OCI-LY1 (cell line): ENCODE measurements around the gene ZC3H10.

Source experiments
- H2AFZ ChIP-seq: fragments of 200-600 bp; sonication (generic), shearing (Covaris generic); 2 replicates; pipeline ENCODE4 v1.6.0; 2014; ENCODE audit warnings: antibody characterized with exemption, mild to moderate bottlenecking, low read length
- H3F3A ChIP-seq: fragments of 200-600 bp; sonication (generic), shearing (Covaris generic); 2 replicates; pipeline ENCODE4 v1.6.0; 2014; ENCODE audit warnings: mild to moderate bottlenecking, antibody characterized with exemption, low read length, moderate library complexity; ENCODE audit not compliant: insufficient read depth
- H3K27ac ChIP-seq: fragments of 200-600 bp; sonication (generic); 2 replicates; pipeline ENCODE4 v1.5.1; 2014; ENCODE audit warnings: low read length, mixed run types, mild to moderate bottlenecking, low read depth; ENCODE audit not compliant: poor library complexity, severe bottlenecking
- H3K27me3 ChIP-seq: fragments of 200-600 bp; sonication (generic); 2 replicates; pipeline ENCODE4 v1.6.0; 2014; ENCODE audit warnings: antibody characterized with exemption, mild to moderate bottlenecking, low read length, moderate library complexity; ENCODE audit not compliant: insufficient read depth
- H3K36me3 ChIP-seq: fragments of 200-600 bp; sonication (generic); 2 replicates; pipeline ENCODE4 v1.6.1; 2014; ENCODE audit warnings: mild to moderate bottlenecking, antibody characterized with exemption, low read length, moderate library complexity, mixed read lengths; ENCODE audit not compliant: insufficient read depth
- H3K4me1 ChIP-seq: fragments of 200-600 bp; sonication (generic); 2 replicates; pipeline ENCODE4 v1.5.1; 2014; ENCODE audit warnings: mild to moderate bottlenecking, low read length, moderate library complexity; ENCODE audit not compliant: insufficient read depth, severe bottlenecking
- H3K4me2 ChIP-seq: fragments of 200-600 bp; sonication (generic), shearing (Covaris generic); 2 replicates; pipeline ENCODE4 v1.6.1; 2014; ENCODE audit warnings: low read length
- H3K4me3 ChIP-seq: fragments of 200-600 bp; sonication (generic); 2 replicates; pipeline ENCODE4 v1.5.1; 2014; ENCODE audit warnings: low read length, low read depth, mild to moderate bottlenecking, mixed read lengths; ENCODE audit not compliant: poor library complexity, severe bottlenecking
- H3K79me2 ChIP-seq: fragments of 200-600 bp; shearing (Covaris generic); 2 replicates; pipeline ENCODE4 v1.6.1; 2016; ENCODE audit warnings: mixed run types, low read length, mixed read lengths; ENCODE audit not compliant: insufficient read depth
- H3K9ac ChIP-seq: fragments of 200-600 bp; sonication (generic), shearing (Covaris generic); 2 replicates; pipeline ENCODE4 v1.6.1; 2014; ENCODE audit warnings: mild to moderate bottlenecking, low read length, mixed read lengths
- H3K9me2 ChIP-seq: fragments of 200-600 bp; sonication (generic), shearing (Covaris generic); 2 replicates; pipeline ENCODE4 v1.6.1; 2014; ENCODE audit warnings: low read depth, mild to moderate bottlenecking, low read length, mixed read lengths
- H3K9me3 ChIP-seq: fragments of 200-600 bp; shearing (Covaris generic); 2 replicates; pipeline ENCODE4 v1.6.1; 2014; ENCODE audit warnings: low read length, mixed read lengths
- H4K20me1 ChIP-seq: fragments of 200-600 bp; sonication (generic), shearing (Covaris generic); 2 replicates; pipeline ENCODE4 v1.6.0; 2016; ENCODE audit warnings: mild to moderate bottlenecking, low read length; ENCODE audit not compliant: insufficient read depth
- CTCF ChIP-seq: fragments of 200-600 bp; sonication (generic), shearing (Covaris generic); IDR thresholded peaks from 2 replicates; pipeline ENCODE4 v1.5.1; 2017; ENCODE audit warnings: mild to moderate bottlenecking, antibody characterized with exemption, low read length, moderate library complexity, mixed read lengths
- EZH2 ChIP-seq: fragments of 200-600 bp; sonication (generic), shearing (Covaris generic); IDR thresholded peaks from 2 replicates; pipeline ENCODE4 v1.8.0; 2017; ENCODE audit warnings: borderline replicate concordance, mixed run types, mild to moderate bottlenecking, antibody characterized with exemption, low read length, moderate library complexity, mixed read lengths

Gene ZC3H10

GRCh38 chr12:56146492-56147460, 28.7 kb downstream of the ZC3H10 start:
- Histone ChIP-seq H3K9me3 (no peaks in the 10 kb centered on the region), H2AFZ (no peak overlapping the region), H3K36me3 (peaks cover 37% of the 10 kb centered on the region), H3K79me2 (no peaks in the 10 kb centered on the region), H3K4me2 (no peak overlapping the region), H3K27ac (no peak overlapping the region), H4K20me1 (no peaks in the 10 kb centered on the region), H3K9ac (no peak overlapping the region), H3K4me1 (peaks cover 11% of the 10 kb centered on the region), H3K4me3 (no peak overlapping the region), H3K9me2 (no peaks in the 10 kb centered on the region), H3F3A (no peaks in the 10 kb centered on the region), H3K27me3 (no peaks in the 10 kb centered on the region)
- TF ChIP-seq EZH2, result no peak
- TF ChIP-seq CTCF, result no peak

- Histone ChIP-seq H3K36me3 (peaks cover 3% of the 10 kb centered on the region; the same call in 1 of the 2 replicates), H3K79me2 (no peaks in the 10 kb centered on the region), H3F3A (no peaks in the 10 kb centered on the region), H3K9me3 (no peaks in the 10 kb centered on the region), H3K4me2 (no peak overlapping the region), H3K9me2 (no peaks in the 10 kb centered on the region), H3K4me3 (no peak overlapping the region), H4K20me1 (no peaks in the 10 kb centered on the region), H3K27ac (no peak overlapping the region), H3K27me3 (no peaks in the 10 kb centered on the region), H3K9ac (no peak overlapping the region), H3K4me1 (peaks cover 30% of the 10 kb centered on the region), H2AFZ (no peak overlapping the region)
- TF ChIP-seq EZH2, result no peak
- TF ChIP-seq CTCF, result no peak
These were observed 32.5 kb downstream of the ZC3H10 start for GRCh38 chr12:56150563-56150962.

- peak overlapping the region; percentile 91 for H3K4me2 ChIP-seq
- no peaks in the 10 kb centered on the region for H4K20me1 ChIP-seq
- H3K4me1 ChIP-seq, result peaks cover 30% of the 10 kb centered on the region
- peak overlapping the region; percentile 24; the same call in 1 of the 2 replicates for H2AFZ ChIP-seq
- H3K4me3 ChIP-seq, result peak overlapping the region; percentile 77
- no peaks in the 10 kb centered on the region for H3K9me3 ChIP-seq
- peak overlapping the region; percentile 88 for H3K9ac ChIP-seq
- H3K36me3 ChIP-seq, result peaks cover 6% of the 10 kb centered on the region; the same call in 1 of the 2 replicates
- TF ChIP-seq CTCF (peak; percentile 62), EZH2 (no peak)
- no peaks in the 10 kb centered on the region for H3K79me2 ChIP-seq
- no peaks in the 10 kb centered on the region for H3F3A ChIP-seq
- H3K27ac ChIP-seq, result peak overlapping the region; percentile 91
- no peaks in the 10 kb centered on the region for H3K9me2 ChIP-seq
- H3K27me3 ChIP-seq, result no peaks in the 10 kb centered on the region
These were observed 33.6 kb downstream of the ZC3H10 start for GRCh38 chr12:56151672-56152131.
